Neural progenitor cell (in vitro differentiated cells): ENCODE results near the gene LY6G5C. TPM values are rescaled to one million over a fixed set of nuclear protein-coding genes. Genes with fewer than 3 reads are reported as not detected.

Experiments
- DNase-seq: peaks from one replicate; pipeline ENCODE4 v3.0.0-alpha.2; 2016; ENCODE audit warnings: low spot score
- H2AFZ ChIP-seq: fragments of 200-600 bp; sonication (generic); replicated peaks from 2 replicates; pipeline ENCODE4 v1.6.1; 2016; ENCODE audit warnings: antibody characterized with exemption
- H3F3A ChIP-seq: fragments of 200-600 bp; sonication (generic); 2 replicates; pipeline ENCODE4 v1.6.1; 2016; ENCODE audit warnings: antibody characterized with exemption, low read depth
- H3K27ac ChIP-seq: fragments of 200-600 bp; sonication (generic); 2 replicates; pipeline ENCODE4 v1.5.1; 2016; ENCODE audit warnings: mild to moderate bottlenecking
- H3K27me3 ChIP-seq: fragments of 200-600 bp; sonication (generic); 2 replicates; pipeline ENCODE4 v1.6.1; 2016; ENCODE audit warnings: mild to moderate bottlenecking, moderate library complexity
- H3K36me3 ChIP-seq: fragments of 200-600 bp; sonication (generic); 2 replicates; pipeline ENCODE4 v1.5.1; 2016
- H3K4me1 ChIP-seq: fragments of 200-600 bp; sonication (generic); 2 replicates; pipeline ENCODE4 v1.6.1; 2016; ENCODE audit warnings: mixed run types
- H3K4me2 ChIP-seq: fragments of 200-600 bp; sonication (generic); 2 replicates; pipeline ENCODE4 v1.6.1; 2016
- H3K4me3 ChIP-seq: fragments of 200-600 bp; sonication (generic); 2 replicates; pipeline ENCODE4 v1.5.1; 2016
- H3K79me2 ChIP-seq: fragments of 200-600 bp; sonication (generic); 2 replicates; pipeline ENCODE4 v1.6.1; 2016; ENCODE audit warnings: low read depth
- H3K9ac ChIP-seq: fragments of 200-600 bp; sonication (generic); 2 replicates; pipeline ENCODE4 v1.6.1; 2016
- H3K9me3 ChIP-seq: fragments of 200-600 bp; sonication (generic); 2 replicates; pipeline ENCODE4 v1.5.1; 2016; ENCODE audit warnings: low read depth
- H4K20me1 ChIP-seq: fragments of 200-600 bp; sonication (generic); 2 replicates; pipeline ENCODE4 v1.6.1; 2016; ENCODE audit warnings: low read depth
- H3K27ac Mint-ChIP-seq: 3 replicates; pipeline ENCODE4 v1.8.0; 2021; ENCODE audit warnings: mixed read lengths
- H3K27me3 Mint-ChIP-seq: 2 replicates; pipeline ENCODE4 v1.8.0; 2022; ENCODE audit warnings: low read depth, mild to moderate bottlenecking, inconsistent platforms, moderate library complexity, mixed read lengths; ENCODE audit not compliant: insufficient read depth
- H3K36me3 Mint-ChIP-seq: 3 replicates; pipeline ENCODE4 v1.8.0; 2021; ENCODE audit warnings: mixed read lengths
- H3K4me1 Mint-ChIP-seq: 3 replicates; pipeline ENCODE4 v1.8.0; 2021; ENCODE audit warnings: mixed read lengths
- H3K4me3 Mint-ChIP-seq: 3 replicates; pipeline ENCODE4 v1.8.0; 2021; ENCODE audit warnings: mild to moderate bottlenecking, moderate library complexity, mixed read lengths
- H3K9me3 Mint-ChIP-seq: 3 replicates; pipeline ENCODE4 v1.8.0; 2020; ENCODE audit warnings: mixed read lengths
- EZH2 ChIP-seq: fragments of 200-600 bp; sonication (generic); IDR thresholded peaks from 2 replicates; pipeline ENCODE4 v1.6.1; 2017; ENCODE audit warnings: antibody characterized with exemption, mild to moderate bottlenecking, moderate library complexity
- EZH2phosphoT487 ChIP-seq: fragments of 200-600 bp; sonication (generic); IDR thresholded peaks from 2 replicates; pipeline ENCODE4 v1.6.1; 2017; ENCODE audit warnings: antibody characterized with exemption
- total RNA-seq: library from RNA; depleted of rRNA; stranded (reverse); fragments of >200 nt; gene quantifications from 2 replicates; pipeline ENCODE4 v1.2.3, GENCODE V29; 2015; ENCODE audit warnings: low replicate concordance
- TF ChIP-seq, protein P1 (sequence below): fragments of 200-600 bp; sonication (generic); IDR thresholded peaks from 2 replicates; pipeline ENCODE4 v1.5.1; 2017; ENCODE audit warnings: antibody characterized with exemption, mild to moderate bottlenecking

The LY6G5C gene
- total RNA-seq, 1 donor from 2014 or later: not detected

DNA sequence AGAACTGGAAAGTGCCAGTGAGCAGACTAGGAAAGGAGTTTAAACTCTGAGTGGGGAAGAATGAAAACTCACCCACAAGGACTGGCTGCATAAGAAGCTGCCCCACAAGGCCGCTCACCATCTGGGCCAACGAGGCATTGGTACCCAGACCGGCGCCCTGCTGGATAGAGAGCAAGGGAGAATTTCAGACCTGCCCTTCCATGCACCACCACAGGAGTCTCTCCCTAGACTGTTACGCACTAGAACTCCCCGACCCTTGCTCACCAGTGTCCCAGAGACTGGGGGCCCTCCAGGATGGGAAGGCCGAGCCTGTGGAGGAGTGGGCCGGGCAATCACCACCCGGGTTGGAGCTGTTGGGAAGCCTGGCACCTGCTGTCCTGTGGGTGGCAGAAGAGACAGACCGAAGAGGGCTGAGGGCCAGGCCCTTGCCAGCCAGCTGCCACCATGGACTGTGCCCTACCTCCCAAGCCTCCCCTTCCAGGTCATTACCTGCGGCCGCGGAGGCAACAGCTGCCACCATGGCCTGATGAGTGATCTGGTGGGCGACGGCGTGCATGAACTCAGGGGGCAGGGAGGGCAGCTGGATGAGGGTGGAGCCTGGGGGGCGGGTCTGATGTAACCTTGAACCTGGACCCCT lies 36.9 kb downstream of the LY6G5C start:
- peaks cover 45% of the 10 kb centered on the region for H3K36me3 Mint-ChIP-seq
- H2AFZ ChIP-seq: no peak overlapping the region
- peaks cover 15% of the 10 kb centered on the region for H3F3A ChIP-seq
- no peaks in the 10 kb centered on the region for H3K9me3 ChIP-seq
- H3K4me1 Mint-ChIP-seq: peaks cover 3% of the 10 kb centered on the region
- H3K27me3 Mint-ChIP-seq: no peaks in the 10 kb centered on the region
- no peak overlapping the region for H3K27ac Mint-ChIP-seq
- peaks cover 3% of the 10 kb centered on the region for H3K79me2 ChIP-seq
- no peaks in the 10 kb centered on the region for H3K36me3 ChIP-seq
- no peak overlapping the region for H3K4me3 Mint-ChIP-seq
- H3K4me1 ChIP-seq: no peaks in the 10 kb centered on the region
- H3K9me3 Mint-ChIP-seq: no peaks in the 10 kb centered on the region
- H3K9ac ChIP-seq: no peak overlapping the region
- no peak overlapping the region for H3K4me2 ChIP-seq
- TF ChIP-seq, protein P1, sequence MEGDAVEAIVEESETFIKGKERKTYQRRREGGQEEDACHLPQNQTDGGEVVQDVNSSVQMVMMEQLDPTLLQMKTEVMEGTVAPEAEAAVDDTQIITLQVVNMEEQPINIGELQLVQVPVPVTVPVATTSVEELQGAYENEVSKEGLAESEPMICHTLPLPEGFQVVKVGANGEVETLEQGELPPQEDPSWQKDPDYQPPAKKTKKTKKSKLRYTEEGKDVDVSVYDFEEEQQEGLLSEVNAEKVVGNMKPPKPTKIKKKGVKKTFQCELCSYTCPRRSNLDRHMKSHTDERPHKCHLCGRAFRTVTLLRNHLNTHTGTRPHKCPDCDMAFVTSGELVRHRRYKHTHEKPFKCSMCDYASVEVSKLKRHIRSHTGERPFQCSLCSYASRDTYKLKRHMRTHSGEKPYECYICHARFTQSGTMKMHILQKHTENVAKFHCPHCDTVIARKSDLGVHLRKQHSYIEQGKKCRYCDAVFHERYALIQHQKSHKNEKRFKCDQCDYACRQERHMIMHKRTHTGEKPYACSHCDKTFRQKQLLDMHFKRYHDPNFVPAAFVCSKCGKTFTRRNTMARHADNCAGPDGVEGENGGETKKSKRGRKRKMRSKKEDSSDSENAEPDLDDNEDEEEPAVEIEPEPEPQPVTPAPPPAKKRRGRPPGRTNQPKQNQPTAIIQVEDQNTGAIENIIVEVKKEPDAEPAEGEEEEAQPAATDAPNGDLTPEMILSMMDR: no peak
- TF ChIP-seq EZH2phosphoT487 (no peak), EZH2 (no peak)
- no peaks in the 10 kb centered on the region for H3K27me3 ChIP-seq
- H3K27ac ChIP-seq: no peak overlapping the region
- no peak for DNase-seq
- H3K4me3 ChIP-seq: no peak overlapping the region
- H4K20me1 ChIP-seq: peaks cover 15% of the 10 kb centered on the region

DNA sequence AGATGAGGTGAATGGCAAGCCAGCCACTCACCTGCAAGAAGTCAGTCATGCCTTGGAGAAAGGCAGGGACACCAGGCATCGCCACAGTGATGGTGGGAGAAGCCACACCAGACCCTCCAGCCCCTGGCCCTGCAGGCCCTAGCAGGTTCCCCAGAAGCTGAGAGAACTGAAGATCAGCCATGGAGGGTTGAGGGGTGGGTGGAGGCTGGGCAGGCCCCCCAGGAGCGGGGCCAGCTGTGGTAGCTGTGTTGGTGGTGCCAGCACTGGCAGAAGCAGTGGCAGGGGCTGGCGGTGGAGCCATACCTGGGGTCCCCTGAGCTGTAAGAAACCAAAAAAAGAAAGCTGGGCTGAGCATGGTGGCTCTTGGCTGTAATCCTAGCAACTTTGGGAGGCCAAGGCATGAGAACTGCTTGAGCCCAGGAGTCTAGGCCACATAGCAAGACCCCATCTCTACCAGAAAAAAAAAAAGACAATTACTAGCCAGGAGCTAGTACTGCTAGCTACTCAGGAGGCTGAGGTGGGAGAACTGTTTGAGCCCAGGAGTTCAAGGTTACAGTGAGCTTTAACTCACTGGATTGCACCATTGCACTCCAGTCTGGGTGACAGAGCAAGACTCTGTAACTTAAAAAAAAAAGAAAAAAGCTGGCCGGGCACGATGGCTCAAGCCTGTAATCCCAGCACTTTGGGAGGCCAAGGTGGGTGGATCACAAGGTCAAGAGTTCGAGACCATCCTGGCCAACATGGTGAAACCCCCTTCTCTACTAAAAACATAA lies 37.9 kb downstream of the LY6G5C start:
- Histone ChIP-seq H3K4me2 (no peak overlapping the region), H4K20me1 (peaks cover 15% of the 10 kb centered on the region), H3K27me3 (no peaks in the 10 kb centered on the region), H3F3A (peaks cover 25% of the 10 kb centered on the region), H3K27ac (no peak overlapping the region), H3K4me1 (no peaks in the 10 kb centered on the region), H3K79me2 (no peaks in the 10 kb centered on the region), H2AFZ (no peak overlapping the region), H3K36me3 (no peaks in the 10 kb centered on the region), H3K4me3 (no peak overlapping the region), H3K9me3 (no peaks in the 10 kb centered on the region), H3K9ac (no peak overlapping the region)
- Mint-ChIP-seq H3K27me3 (peaks cover under 1% of the 10 kb centered on the region), H3K4me1 (no peaks in the 10 kb centered on the region), H3K27ac (no peak overlapping the region), H3K9me3 (no peaks in the 10 kb centered on the region), H3K4me3 (no peak overlapping the region), H3K36me3 (peaks cover 43% of the 10 kb centered on the region)
- TF ChIP-seq, protein P1: no peak
- TF ChIP-seq EZH2phosphoT487: no peak
- TF ChIP-seq EZH2: no peak
- no peak for DNase-seq

DNA sequence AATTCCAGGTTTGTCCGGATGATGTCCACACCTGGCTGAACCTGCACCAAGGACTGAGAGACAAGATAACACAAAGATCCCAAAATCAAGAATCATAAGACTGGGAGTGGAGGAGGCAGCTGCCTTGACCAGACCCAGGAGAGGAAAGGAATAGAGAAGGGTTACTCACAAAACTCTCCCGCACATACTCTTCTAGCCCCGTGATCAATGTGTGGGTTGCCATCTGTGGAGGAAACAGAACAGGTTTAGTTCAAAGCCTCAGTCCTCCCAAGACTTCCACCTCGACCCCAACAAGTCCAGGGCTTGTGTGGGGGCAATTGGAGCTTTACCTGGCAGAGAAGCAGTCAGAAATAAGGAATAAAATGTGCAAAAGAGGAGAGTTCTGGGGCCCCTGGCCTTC lies 39.5 kb downstream of the LY6G5C start:
- TF ChIP-seq EZH2phosphoT487 (no peak), EZH2 (no peak)
- TF ChIP-seq, protein P1: no peak
- no peaks in the 10 kb centered on the region for H3K27me3 ChIP-seq
- H3K79me2 ChIP-seq: no peaks in the 10 kb centered on the region
- DNase-seq: no peak
- no peak overlapping the region for H3K27ac Mint-ChIP-seq
- no peak overlapping the region for H3K9ac ChIP-seq
- H3K9me3 ChIP-seq: no peaks in the 10 kb centered on the region
- no peak overlapping the region for H2AFZ ChIP-seq
- peaks cover 41% of the 10 kb centered on the region for H3F3A ChIP-seq
- H3K36me3 ChIP-seq: no peaks in the 10 kb centered on the region
- no peak overlapping the region for H3K27ac ChIP-seq
- H4K20me1 ChIP-seq: peaks cover 23% of the 10 kb centered on the region
- peaks cover 2% of the 10 kb centered on the region for H3K27me3 Mint-ChIP-seq
- no peaks in the 10 kb centered on the region for H3K9me3 Mint-ChIP-seq
- H3K4me1 ChIP-seq: no peaks in the 10 kb centered on the region
- H3K4me1 Mint-ChIP-seq: no peaks in the 10 kb centered on the region
- no peak overlapping the region for H3K4me3 ChIP-seq
- H3K4me2 ChIP-seq: no peak overlapping the region
- peaks cover 43% of the 10 kb centered on the region for H3K36me3 Mint-ChIP-seq
- H3K4me3 Mint-ChIP-seq: no peak overlapping the region
